T-helper 2 cell treated with Interferon-gamma antibody and Interleukin-4, amounts not matched to agents 100 ng/mL and 5 ng/mL, for 36 hours (primary cell): ENCODE measurements around the gene RFX3. TPM values are rescaled to one million over a fixed set of nuclear protein-coding genes. Genes with fewer than 3 reads are reported as not detected.
"Not testable (repeated sequence)": the region's sequence is repeated elsewhere in the genome, so short reads cannot be mapped to it uniquely, and the experiment has no call there.

ENCODE experiments used
- intact Hi-C: fragments of 100-400 bp; cut with micrococcal nuclease; formaldehyde crosslinking; loops from one replicate; pipeline ENCODE4 v1.15.1; 2023
- total RNA-seq: library from RNA; stranded (reverse); gene quantifications from 2 replicates; pipeline ENCODE4 v1.2.3, GENCODE V29; 2022

The RFX3 gene
- total RNA-seq, 1 donor from 2014 or later = 9.4 TPM

GRCh38 chr9:3361689-3362392 lies 164.0 kb downstream of the RFX3 start:
- intact Hi-C loops = no loop called here

- intact Hi-C loops = no loop called here
These were observed 164.7 kb downstream of the RFX3 start for GRCh38 chr9:3361116-3361515.

GRCh38 chr9:3360245-3360644 lies 165.6 kb downstream of the RFX3 start:
- intact Hi-C loops = no loop called here

GRCh38 chr9:3359778-3360177 lies 166.0 kb downstream of the RFX3 start:
- intact Hi-C loops = no loop called here

GRCh38 chr9:3359048-3359692 lies 166.6 kb downstream of the RFX3 start:
- intact Hi-C loops = no loop called here

GRCh38 chr9:3348169-3348568 lies 177.6 kb downstream of the RFX3 start:
- intact Hi-C loops = no loop called here

GRCh38 chr9:3346549-3346948 lies 179.3 kb downstream of the RFX3 start:
- intact Hi-C loops = no loop called here

- intact Hi-C loops = no loop called here
These were observed 182.1 kb downstream of the RFX3 start for GRCh38 chr9:3343671-3344070.

- intact Hi-C loops = no loop called here
These were observed 183.5 kb downstream of the RFX3 start for GRCh38 chr9:3342159-3342777.

- intact Hi-C loops = no loop called here
These were observed 188.1 kb downstream of the RFX3 start for GRCh38 chr9:3337515-3338225.

GRCh38 chr9:3336951-3337350 lies 188.8 kb downstream of the RFX3 start:
- intact Hi-C loops = no loop called here

GRCh38 chr9:3332802-3333201 lies 193.0 kb downstream of the RFX3 start:
- intact Hi-C loops = no loop called here

- intact Hi-C loops = no loop called here
These were observed 194.0 kb downstream of the RFX3 start for GRCh38 chr9:3331801-3332200.

- intact Hi-C loops = no loop called here
These were observed 194.9 kb downstream of the RFX3 start for GRCh38 chr9:3330792-3331420.

- intact Hi-C loops = no loop called here
These were observed 196.4 kb downstream of the RFX3 start for GRCh38 chr9:3329361-3329760.

- intact Hi-C loops = no loop called here
These were observed 202.1 kb downstream of the RFX3 start for GRCh38 chr9:3323714-3324113.

- intact Hi-C loops = no loop called here
These were observed 204.6 kb downstream of the RFX3 start for GRCh38 chr9:3321186-3321585.

GRCh38 chr9:3312595-3312994 lies 213.2 kb downstream of the RFX3 start:
- intact Hi-C loops = not testable (repeated sequence)

GRCh38 chr9:3308609-3309008 lies 217.2 kb downstream of the RFX3 start:
- intact Hi-C loops = no loop called here

GRCh38 chr9:3304388-3304787 lies 221.4 kb downstream of the RFX3 start:
- intact Hi-C loops = not testable (repeated sequence)

GRCh38 chr9:3299872-3300271 lies 225.9 kb downstream of the RFX3 start:
- intact Hi-C loops = no loop called here

GRCh38 chr9:3296536-3296935 lies 229.3 kb downstream of the RFX3 start:
- intact Hi-C loops = no loop called here
